Ovary (tissue), 3 donors: ENCODE data around the gene TAX1BP3.

Experiments
- EP300 ChIP-seq: sonication (generic); formaldehyde crosslinking; IDR thresholded peaks from one replicate; pipeline ENCODE4 v1.6.1; 2017; ENCODE audit warnings: antibody characterized with exemption
- POLR2A ChIP-seq: fragments of 450-650 bp; IDR thresholded peaks from one replicate; pipeline ENCODE4 v1.6.1; 2017; ENCODE audit warnings: antibody characterized with exemption, mild to moderate bottlenecking, moderate library complexity
- TF ChIP-seq, protein P1 (sequence below), 3 donors: fragments of 450-650 bp in 2 of 3; fragments of 200-600 bp in 1 of 3; IDR thresholded peaks; one replicate each; pipeline versions ENCODE4 v1.5.1 to v1.8.0; 2016 to 2022; ENCODE audit warnings: antibody characterized with exemption in 3 of 3, mild to moderate bottlenecking in 1 of 3
- donor health status: DM: no; HTN: no; CAD: no.

DNA sequence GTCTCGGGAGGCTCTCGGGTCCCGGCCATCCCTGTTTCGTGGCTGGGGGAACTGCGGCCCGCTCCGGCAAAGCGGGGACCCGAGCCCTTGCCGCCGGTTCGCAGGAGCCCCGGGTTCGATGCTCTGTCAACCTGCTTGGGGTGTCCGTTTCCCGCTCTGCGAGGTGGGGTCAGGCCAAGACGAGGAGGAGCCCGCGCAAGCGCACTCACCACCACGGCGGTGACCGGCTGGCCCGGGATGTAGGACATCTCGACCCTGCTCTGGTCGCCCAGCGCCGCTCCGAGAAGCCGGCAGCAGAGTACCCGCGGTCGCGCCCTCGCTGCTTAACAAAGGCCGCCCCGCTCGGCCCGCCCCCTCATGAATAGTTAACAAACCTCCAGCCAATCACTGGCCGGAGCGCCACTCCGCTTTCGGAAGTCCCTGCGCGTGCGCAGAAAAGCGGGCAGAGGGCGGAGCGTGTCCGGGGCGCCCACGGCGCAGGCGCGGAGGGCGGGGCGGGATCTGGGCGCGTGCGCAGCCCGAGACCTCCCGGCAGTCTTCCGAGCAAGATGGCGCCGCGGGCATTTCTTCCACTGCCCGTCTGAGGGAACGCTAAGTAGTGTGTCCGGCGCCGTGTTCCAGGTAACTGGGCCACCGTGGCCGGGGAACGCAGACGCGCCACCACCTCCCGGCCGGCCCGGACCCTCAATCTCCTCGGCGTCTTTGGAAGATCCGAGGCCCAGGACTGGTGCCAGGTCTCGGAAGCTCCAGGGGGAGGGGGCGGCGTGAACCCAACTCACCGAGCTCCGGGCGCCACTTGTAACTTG is at the start of gene TAX1BP3, which contains the start of gene EMC6:
- TF ChIP-seq, protein P1, sequence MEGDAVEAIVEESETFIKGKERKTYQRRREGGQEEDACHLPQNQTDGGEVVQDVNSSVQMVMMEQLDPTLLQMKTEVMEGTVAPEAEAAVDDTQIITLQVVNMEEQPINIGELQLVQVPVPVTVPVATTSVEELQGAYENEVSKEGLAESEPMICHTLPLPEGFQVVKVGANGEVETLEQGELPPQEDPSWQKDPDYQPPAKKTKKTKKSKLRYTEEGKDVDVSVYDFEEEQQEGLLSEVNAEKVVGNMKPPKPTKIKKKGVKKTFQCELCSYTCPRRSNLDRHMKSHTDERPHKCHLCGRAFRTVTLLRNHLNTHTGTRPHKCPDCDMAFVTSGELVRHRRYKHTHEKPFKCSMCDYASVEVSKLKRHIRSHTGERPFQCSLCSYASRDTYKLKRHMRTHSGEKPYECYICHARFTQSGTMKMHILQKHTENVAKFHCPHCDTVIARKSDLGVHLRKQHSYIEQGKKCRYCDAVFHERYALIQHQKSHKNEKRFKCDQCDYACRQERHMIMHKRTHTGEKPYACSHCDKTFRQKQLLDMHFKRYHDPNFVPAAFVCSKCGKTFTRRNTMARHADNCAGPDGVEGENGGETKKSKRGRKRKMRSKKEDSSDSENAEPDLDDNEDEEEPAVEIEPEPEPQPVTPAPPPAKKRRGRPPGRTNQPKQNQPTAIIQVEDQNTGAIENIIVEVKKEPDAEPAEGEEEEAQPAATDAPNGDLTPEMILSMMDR (IDR thresholded peaks at IDR 0.05) = no peak
- TF ChIP-seq EP300 (no peak), POLR2A (peak; percentile 75)
